HEK293 (cell line): ENCODE data around the gene AIFM3.

Experiments
- CTCF ChIA-PET: fragments of 350-600 bp; formaldehyde crosslinking; extraction: SDS; loops from one replicate; lab custom pipeline; 2021; ENCODE audit warnings: antibody characterized with exemption; lab: Yijun Ruan, JAX
- POLR2A ChIA-PET: fragments of 300-600 bp; formaldehyde crosslinking; extraction: SDS; loops from one replicate; lab custom pipeline; 2020; ENCODE audit warnings: antibody characterized with exemption, inconsistent platforms; lab: Yijun Ruan, JAX
- H3K27ac ChIP-seq: fragments of 200-500 bp; sonication (Bioruptor generic); 2 replicates; pipeline ENCODE4 v1.5.1; 2014; ENCODE audit warnings: low read depth, low read length, control low read depth, inconsistent platforms; ENCODE audit errors: extremely low read depth
- H3K36me3 ChIP-seq, 2 experiments: fragments of 200-500 bp in 1 of 2; sonication (Bioruptor generic) in 1 of 2; 1 replicate in 1 of 2; 2 replicates in 1 of 2; pipeline ENCODE4 v1.5.1; 2014 to 2017; ENCODE audit warnings: inconsistent platforms in 2 of 2, low read length in 2 of 2; ENCODE audit not compliant: control insufficient read depth in 2 of 2, insufficient read depth in 1 of 2
- H3K4me1 ChIP-seq: fragments of 200-500 bp; sonication (Bioruptor generic); 2 replicates; pipeline ENCODE4 v1.5.1; 2014; ENCODE audit warnings: mild to moderate bottlenecking, low read length, inconsistent platforms; ENCODE audit not compliant: control insufficient read depth, insufficient read depth
- H3K4me3 ChIP-seq: 2 replicates; pipeline ENCODE4 v1.5.1; 2011; ENCODE audit warnings: low read depth, mild to moderate bottlenecking, control low read depth, low read length, moderate library complexity
- H3K9me3 ChIP-seq: fragments of 200-500 bp; sonication (Bioruptor generic); 2 replicates; pipeline ENCODE4 v1.5.1; 2014; ENCODE audit warnings: low read depth, low read length, inconsistent platforms; ENCODE audit not compliant: control insufficient read depth, insufficient read depth
- EGR2 ChIP-seq: fragments of 450-650 bp; formaldehyde crosslinking; IDR thresholded peaks from 2 replicates; pipeline ENCODE4 v1.5.1; 2016; ENCODE audit warnings: low read depth, missing biosample characterization, missing genetic modification characterization
- PRDM1 ChIP-seq: fragments of 450-650 bp; formaldehyde crosslinking; IDR thresholded peaks from 2 replicates; pipeline ENCODE4; 2016; ENCODE audit warnings: missing biosample characterization, missing genetic modification characterization
- YY2 ChIP-seq: fragments of 450-650 bp; formaldehyde crosslinking; IDR thresholded peaks from 2 replicates; pipeline ENCODE4 v1.5.1; 2016; ENCODE audit warnings: missing biosample characterization, missing genetic modification characterization
- ZBTB49 ChIP-seq: fragments of 450-650 bp; formaldehyde crosslinking; IDR thresholded peaks from 2 replicates; pipeline ENCODE4 v1.5.1; 2016; ENCODE audit warnings: missing biosample characterization, missing genetic modification characterization, low read depth
- ZFHX2 ChIP-seq: fragments of 450-650 bp; formaldehyde crosslinking; conservative IDR thresholded peaks from 2 replicates; pipeline ENCODE4 v1.5.1; 2016; ENCODE audit warnings: missing biosample characterization, missing genetic modification characterization
- ZNF148 ChIP-seq: fragments of 450-650 bp; formaldehyde crosslinking; IDR thresholded peaks from 2 replicates; pipeline ENCODE4 v1.5.0; 2017; ENCODE audit warnings: missing biosample characterization, missing genetic modification characterization, borderline replicate concordance
- ZNF335 ChIP-seq: fragments of 450-650 bp; formaldehyde crosslinking; conservative IDR thresholded peaks from 2 replicates; pipeline ENCODE4 v1.5.1; 2016; ENCODE audit warnings: missing biosample characterization, missing genetic modification characterization
- ZNF473 ChIP-seq: fragments of 450-650 bp; formaldehyde crosslinking; IDR thresholded peaks from 2 replicates; pipeline ENCODE4 v1.5.1; 2017; ENCODE audit warnings: missing biosample characterization, missing genetic modification characterization
- ZNF521 ChIP-seq: fragments of 450-650 bp; formaldehyde crosslinking; IDR thresholded peaks from 2 replicates; pipeline ENCODE4 v1.5.1; 2017; ENCODE audit warnings: missing biosample characterization, mild to moderate bottlenecking, missing genetic modification characterization
- ZNF791 ChIP-seq: fragments of 450-650 bp; formaldehyde crosslinking; IDR thresholded peaks from 2 replicates; pipeline ENCODE4 v1.5.1; 2016; ENCODE audit warnings: missing biosample characterization, missing genetic modification characterization
- ZNF843 ChIP-seq: fragments of 450-650 bp; formaldehyde crosslinking; IDR thresholded peaks from 2 replicates; pipeline ENCODE4 v1.5.1; 2016; ENCODE audit warnings: missing biosample characterization, missing genetic modification characterization
- ZSCAN30 ChIP-seq: fragments of 450-650 bp; IDR thresholded peaks from 2 replicates; pipeline ENCODE4 v1.5.1; 2018; ENCODE audit warnings: missing biosample characterization, mild to moderate bottlenecking, missing genetic modification characterization, moderate library complexity

AIFM3 gene

GRCh38 chr22:20973634-20974286 lies 6.7 kb downstream of the AIFM3 start (continued):
- TF ChIP-seq ZNF148 (tag by site-specific recombination) = no peak
- no peak for TF ChIP-seq PRDM1

- H3K27ac ChIP-seq = no peak overlapping the region
- POLR2A ChIA-PET = interaction anchor here (1.0 to 1.1 kb wide), 2 partner anchors 36 to 53 kb away, joined by 3 read pairs; no protein-coding TSS in a partner anchor
- no peaks in the 10 kb centered on the region for H3K9me3 ChIP-seq
- CTCF ChIA-PET = interaction anchor here (0.6 to 1.2 kb wide), 2 partner anchors 46 to 55 kb away, joined by 3 to 4 read pairs; no protein-coding TSS in a partner anchor
- H3K4me1 ChIP-seq = no peaks in the 10 kb centered on the region
- TF ChIP-seq ZSCAN30 (tag by site-specific recombination) (no peak), ZNF791 (tag by site-specific recombination) (no peak), ZNF473 (tag by site-specific recombination) (no peak), ZNF521 (tag by site-specific recombination) (no peak), YY2 (tag by site-specific recombination) (no peak), ZNF843 (tag by site-specific recombination) (no peak), ZNF335 (tag by site-specific recombination) (no peak)
- no peak overlapping the region for H3K4me3 ChIP-seq
- no peaks in the 10 kb centered on the region for H3K36me3 ChIP-seq
Observed at GRCh38 chr22:20974336-20974955, 7.4 kb downstream of the AIFM3 start.

- Histone ChIP-seq H3K9me3 (no peaks in the 10 kb centered on the region), H3K4me1 (no peaks in the 10 kb centered on the region), H3K36me3 (no peaks in the 10 kb centered on the region), H3K4me3 (no peak overlapping the region), H3K27ac (no peak overlapping the region)
- POLR2A ChIA-PET = no interaction called here
- TF ChIP-seq EGR2 (tag by site-specific recombination) (peak; percentile 57; the same call in 1 of the 2 replicates), ZBTB49 (tag by site-specific recombination) (no peak), ZFHX2 (tag by site-specific recombination) (peak; percentile 64)
- CTCF ChIA-PET = interaction anchor here (0.8 to 1.6 kb wide), 2 partner anchors 37 to 90 kb away, joined by 3 to 4 read pairs; no protein-coding TSS in a partner anchor
Observed at GRCh38 chr22:20975541-20976290, 8.7 kb downstream of the AIFM3 start.
